MCF 10A (cell line): ENCODE results near the gene BPIFB6. TPM values are rescaled to one million over a fixed set of nuclear protein-coding genes. Genes with fewer than 3 reads are reported as not detected.
A peak's percentile ranks its signal among the peaks of the same experiment; 100 is the strongest.

ENCODE experiments used
- BruUV-seq: library from RNA; stranded (reverse); fragments of 400-500 nt; replicated peaks from 2 replicates; lab custom pipeline; 2021; lab: Mats Ljungman, UMichigan
- CTCF ChIA-PET: fragments of 300-600 bp; sonication (Branson Sonifier 250); formaldehyde crosslinking; extraction: SDS; loops from one replicate; lab custom pipeline; 2021; ENCODE audit warnings: antibody characterized with exemption, inconsistent platforms; lab: Yijun Ruan, JAX
- POLR2A ChIA-PET: fragments of 300-600, 350-650 bp; sonication (Branson Sonifier 250); formaldehyde crosslinking; extraction: SDS; loops from one replicate; lab custom pipeline; 2020; ENCODE audit warnings: antibody characterized with exemption, inconsistent platforms; lab: Yijun Ruan, JAX
- DNase-seq: peaks from one replicate; pipeline ENCODE4 v3.0.0-alpha.2; 2018; ENCODE audit not compliant: unreplicated experiment
- H3K27ac Mint-ChIP-seq: one replicate; pipeline ENCODE4 v1.8.0; 2022; ENCODE audit warnings: mild to moderate bottlenecking, low read depth, mixed read lengths; ENCODE audit not compliant: unreplicated experiment
- H3K27me3 Mint-ChIP-seq: one replicate; pipeline ENCODE4 v1.8.0; 2022; ENCODE audit warnings: mixed read lengths; ENCODE audit not compliant: insufficient read depth, unreplicated experiment
- H3K36me3 Mint-ChIP-seq: one replicate; pipeline ENCODE4 v1.8.0; 2022; ENCODE audit warnings: mild to moderate bottlenecking, moderate library complexity, mixed read lengths; ENCODE audit not compliant: insufficient read depth, unreplicated experiment
- H3K4me1 Mint-ChIP-seq: one replicate; pipeline ENCODE4 v1.8.0; 2022; ENCODE audit warnings: mixed read lengths; ENCODE audit not compliant: insufficient read depth, unreplicated experiment
- H3K4me3 Mint-ChIP-seq: one replicate; pipeline ENCODE4 v1.8.0; 2022; ENCODE audit warnings: mild to moderate bottlenecking, moderate library complexity, mixed read lengths; ENCODE audit not compliant: unreplicated experiment
- H3K9me3 Mint-ChIP-seq: one replicate; pipeline ENCODE4 v1.8.0; 2022; ENCODE audit warnings: mixed read lengths; ENCODE audit not compliant: unreplicated experiment
- CTCF ChIP-seq: fragments of 200-600 bp; IDR thresholded peaks from one replicate; pipeline ENCODE4 v1.8.0; 2022; ENCODE audit warnings: antibody characterized with exemption, mild to moderate bottlenecking; ENCODE audit not compliant: unreplicated experiment
- intact Hi-C: fragments of 100-400 bp; cut with micrococcal nuclease; formaldehyde crosslinking; loops from 2 replicates; pipeline ENCODE4 v1.14.1; 2022
- total RNA-seq: library from RNA; stranded (reverse); gene quantifications from 2 replicates; pipeline ENCODE4 v1.2.3, GENCODE V29; 2022

The BPIFB6 gene
- total RNA-seq, 1 experiment from 2014 or later: not detected

GRCh38 chr20:33004141-33004751 is 27.2 kb upstream of the BPIFB6 start, which contains the start of gene SUN5:
Gene SUN5 (minus strand): TSS chr20:33004433. CDS start chr20:33004340, 93 bp downstream.
- ChIA-PET POLR2A (no interaction called here), CTCF (interaction anchor here (0.7 to 1.9 kb wide), 3 partner anchors 36 to 569 kb away, joined by 3 to 5 read pairs (median 3); no protein-coding TSS in a partner anchor)
- no peaks in the 10 kb centered on the region for H3K36me3 Mint-ChIP-seq
- BruUV-seq: no TSS peak
- peaks cover 32% of the 10 kb centered on the region for H3K27me3 Mint-ChIP-seq
- no peak for TF ChIP-seq CTCF
- no peaks in the 10 kb centered on the region for H3K4me1 Mint-ChIP-seq
- H3K4me3 Mint-ChIP-seq: no peak within 1 kb of the TSS
- intact Hi-C loops: no loop called here
- no peak for DNase-seq
- H3K9me3 Mint-ChIP-seq: peaks cover 8% of the 10 kb centered on the region
- H3K27ac Mint-ChIP-seq: no peak within 1 kb of the TSS

- DNase-seq: peak; percentile 30
Observed at GRCh38 chr20:33005132-33005566, 26.3 kb upstream of the BPIFB6 start.

GRCh38 chr20:33005908-33006775 is 25.3 kb upstream of the BPIFB6 start:
- Mint-ChIP-seq H3K27me3 (peaks cover 35% of the 10 kb centered on the region), H3K36me3 (no peaks in the 10 kb centered on the region), H3K9me3 (peaks cover 8% of the 10 kb centered on the region), H3K27ac (no peak overlapping the region), H3K4me3 (no peak overlapping the region), H3K4me1 (no peaks in the 10 kb centered on the region)
- ChIA-PET CTCF (interaction anchor here (1.0 to 1.9 kb wide), 3 partner anchors 8 to 216 kb away, joined by 3 to 5 read pairs (median 4); no protein-coding TSS in a partner anchor), POLR2A (no interaction called here)
- intact Hi-C loops: no loop called here
- DNase-seq: no peak
- no TSS peak for BruUV-seq
- TF ChIP-seq CTCF: no peak

More at GRCh38 chr20:33005132-33005566, 26.3 kb upstream of the BPIFB6 start:
- Mint-ChIP-seq H3K36me3 (no peaks in the 10 kb centered on the region), H3K27ac (no peak overlapping the region), H3K4me3 (no peak overlapping the region), H3K27me3 (peaks cover 35% of the 10 kb centered on the region), H3K4me1 (no peaks in the 10 kb centered on the region), H3K9me3 (peaks cover 8% of the 10 kb centered on the region)
- CTCF ChIA-PET: interaction anchor here (0.7 to 1.9 kb wide), 4 partner anchors 35 to 1133 kb away, joined by 3 to 5 read pairs (median 3); no protein-coding TSS in a partner anchor
- intact Hi-C loops: no loop called here
- BruUV-seq: no TSS peak
- peak; percentile 48 for TF ChIP-seq CTCF
- POLR2A ChIA-PET: no interaction called here
